Endothelial cell of umbilical vein (primary cell): Measurements from ENCODE around the gene ATP5MC2.

Experiments used
- EZH2 ChIP-seq: IDR thresholded peaks from 2 replicates; pipeline ENCODE4 v1.6.1; 2012; ENCODE audit warnings: borderline replicate concordance, low read depth, mild to moderate bottlenecking, moderate library complexity, low read length, inconsistent platforms; ENCODE audit not compliant: severe bottlenecking
- GATA2 ChIP-seq: IDR thresholded peaks from 2 replicates; pipeline ENCODE4 v1.7.0; 2011; ENCODE audit warnings: low read depth, mild to moderate bottlenecking, moderate library complexity, mixed read lengths, low read length; ENCODE audit not compliant: insufficient read length, insufficient read depth
- MAX ChIP-seq: IDR thresholded peaks from 2 replicates; pipeline ENCODE4 v1.6.1; 2011; ENCODE audit not compliant: insufficient read depth, insufficient read length
- POLR2A ChIP-seq: IDR thresholded peaks from 2 replicates; pipeline ENCODE4 v1.6.1; 2012; ENCODE audit warnings: low read depth, mild to moderate bottlenecking, control low read depth, low read length
- POLR2AphosphoS5 ChIP-seq: IDR thresholded peaks from 2 replicates; pipeline ENCODE4 v1.6.1; 2012; ENCODE audit warnings: low read depth, mild to moderate bottlenecking, control low read depth, low read length, moderate library complexity; ENCODE audit not compliant: insufficient read depth
- TF ChIP-seq, protein P1 (sequence below), 2 donors: IDR thresholded peaks; 1 replicate in 1 of 2; 2 replicates in 1 of 2; pipeline ENCODE4 v1.5.1; 2011; ENCODE audit warnings: low read length in 2 of 2, mild to moderate bottlenecking in 2 of 2, moderate library complexity in 2 of 2, control low read depth in 1 of 2, inconsistent platforms in 1 of 2, low read depth in 1 of 2; ENCODE audit not compliant: insufficient read depth in 1 of 2; ENCODE audit errors: extremely low read depth in 1 of 2

DNA sequence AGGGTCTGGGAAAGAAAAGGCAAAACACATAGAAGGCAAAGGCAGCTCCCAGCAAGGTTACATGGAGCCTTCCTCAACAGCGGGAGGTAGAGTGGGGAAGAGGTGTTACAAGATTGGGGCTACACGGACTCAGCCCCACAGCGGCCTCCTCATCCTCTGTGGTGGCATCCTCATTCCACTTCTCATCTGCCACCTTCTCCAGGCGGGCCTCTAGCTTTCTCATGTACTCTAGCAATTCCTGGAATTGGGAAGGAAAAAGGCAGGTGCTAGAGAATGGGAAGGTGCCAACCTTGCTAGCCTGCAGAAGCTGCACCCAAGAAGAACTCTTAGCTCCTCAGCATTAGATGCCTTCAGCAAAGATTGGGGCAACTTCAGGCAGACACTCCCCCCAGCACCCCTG lies 38.1 kb upstream of the ATP5MC2 start:
- TF ChIP-seq POLR2A (no peak), GATA2 (no peak), EZH2 (no peak), MAX (no peak), POLR2AphosphoS5 (no peak)
- TF ChIP-seq, protein P1, sequence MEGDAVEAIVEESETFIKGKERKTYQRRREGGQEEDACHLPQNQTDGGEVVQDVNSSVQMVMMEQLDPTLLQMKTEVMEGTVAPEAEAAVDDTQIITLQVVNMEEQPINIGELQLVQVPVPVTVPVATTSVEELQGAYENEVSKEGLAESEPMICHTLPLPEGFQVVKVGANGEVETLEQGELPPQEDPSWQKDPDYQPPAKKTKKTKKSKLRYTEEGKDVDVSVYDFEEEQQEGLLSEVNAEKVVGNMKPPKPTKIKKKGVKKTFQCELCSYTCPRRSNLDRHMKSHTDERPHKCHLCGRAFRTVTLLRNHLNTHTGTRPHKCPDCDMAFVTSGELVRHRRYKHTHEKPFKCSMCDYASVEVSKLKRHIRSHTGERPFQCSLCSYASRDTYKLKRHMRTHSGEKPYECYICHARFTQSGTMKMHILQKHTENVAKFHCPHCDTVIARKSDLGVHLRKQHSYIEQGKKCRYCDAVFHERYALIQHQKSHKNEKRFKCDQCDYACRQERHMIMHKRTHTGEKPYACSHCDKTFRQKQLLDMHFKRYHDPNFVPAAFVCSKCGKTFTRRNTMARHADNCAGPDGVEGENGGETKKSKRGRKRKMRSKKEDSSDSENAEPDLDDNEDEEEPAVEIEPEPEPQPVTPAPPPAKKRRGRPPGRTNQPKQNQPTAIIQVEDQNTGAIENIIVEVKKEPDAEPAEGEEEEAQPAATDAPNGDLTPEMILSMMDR (IDR thresholded peaks at IDR 0.05; ENCODE audit: extremely low read depth in 1 of 2, insufficient read depth in 1 of 2, low read depth in 1 of 2, low read length in 2 of 2) = no peak
